ENCODE data around the gene RYR3. TPM values are rescaled to one million over a fixed set of nuclear protein-coding genes. Genes with fewer than 3 reads are reported as not detected.

Gene RYR3
- total RNA-seq, 1 donor from 2014 or later, result 0.32 TPM

DNA sequence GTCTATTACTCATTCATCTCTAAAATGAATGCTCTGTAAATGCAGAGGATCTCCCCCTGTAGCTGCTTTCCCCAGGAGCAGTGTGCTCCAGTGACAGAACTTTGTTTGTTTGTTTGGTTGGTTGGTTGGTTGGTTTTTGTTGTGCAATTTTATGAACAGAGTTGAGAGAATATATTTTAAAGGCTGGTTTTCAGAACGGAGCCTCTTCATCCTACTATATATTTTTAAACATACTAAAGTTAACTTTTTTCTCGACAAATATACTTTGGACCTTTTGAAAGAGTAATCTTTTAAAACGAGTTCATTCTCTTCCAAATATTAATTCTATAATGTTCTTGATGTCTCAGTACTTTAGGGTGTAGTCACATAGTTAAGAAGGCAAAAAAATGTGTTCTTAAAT is 20.2 kb downstream of the RYR3 start:
- intact Hi-C loops (cut with DNase I), result no loop called here
- ATAC-seq (no peak), DNase-seq (no peak)
- no peaks in the 10 kb centered on the region for H3K27me3 ChIP-seq (ENCODE audit: low read depth)
- no peaks in the 10 kb centered on the region for H3K4me1 ChIP-seq
- H3K4me3 ChIP-seq, result no peak overlapping the region
- TF ChIP-seq, protein P1, sequence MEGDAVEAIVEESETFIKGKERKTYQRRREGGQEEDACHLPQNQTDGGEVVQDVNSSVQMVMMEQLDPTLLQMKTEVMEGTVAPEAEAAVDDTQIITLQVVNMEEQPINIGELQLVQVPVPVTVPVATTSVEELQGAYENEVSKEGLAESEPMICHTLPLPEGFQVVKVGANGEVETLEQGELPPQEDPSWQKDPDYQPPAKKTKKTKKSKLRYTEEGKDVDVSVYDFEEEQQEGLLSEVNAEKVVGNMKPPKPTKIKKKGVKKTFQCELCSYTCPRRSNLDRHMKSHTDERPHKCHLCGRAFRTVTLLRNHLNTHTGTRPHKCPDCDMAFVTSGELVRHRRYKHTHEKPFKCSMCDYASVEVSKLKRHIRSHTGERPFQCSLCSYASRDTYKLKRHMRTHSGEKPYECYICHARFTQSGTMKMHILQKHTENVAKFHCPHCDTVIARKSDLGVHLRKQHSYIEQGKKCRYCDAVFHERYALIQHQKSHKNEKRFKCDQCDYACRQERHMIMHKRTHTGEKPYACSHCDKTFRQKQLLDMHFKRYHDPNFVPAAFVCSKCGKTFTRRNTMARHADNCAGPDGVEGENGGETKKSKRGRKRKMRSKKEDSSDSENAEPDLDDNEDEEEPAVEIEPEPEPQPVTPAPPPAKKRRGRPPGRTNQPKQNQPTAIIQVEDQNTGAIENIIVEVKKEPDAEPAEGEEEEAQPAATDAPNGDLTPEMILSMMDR (IDR thresholded peaks at IDR 0.05), result no peak
- no peaks in the 10 kb centered on the region for H3K9me3 ChIP-seq
- no peaks in the 10 kb centered on the region for H3K36me3 ChIP-seq
- no peak overlapping the region for H3K27ac ChIP-seq

DNA sequence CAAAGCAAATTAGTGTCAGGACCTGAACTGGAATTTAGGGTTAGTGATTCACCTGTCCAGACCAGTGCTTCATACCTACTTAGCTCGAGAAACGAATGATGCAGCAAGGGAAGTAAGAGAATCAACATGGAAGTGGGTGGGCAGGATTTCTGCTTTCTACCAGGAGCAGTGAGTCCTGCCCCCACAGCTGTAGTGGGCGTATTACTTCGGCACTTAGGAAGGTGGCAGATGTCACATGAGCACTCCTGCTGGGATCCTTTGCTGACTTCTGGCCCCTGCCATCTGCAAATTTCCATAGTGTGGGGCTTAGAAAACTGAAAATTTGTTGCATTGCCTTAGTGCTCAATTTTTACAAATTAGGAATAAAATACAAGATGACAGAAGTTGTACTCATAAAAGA is 31.2 kb downstream of the RYR3 start:
- intact Hi-C loops (cut with DNase I), result no loop called here
- no peak for DNase-seq
- Histone ChIP-seq H3K9me3 (no peaks in the 10 kb centered on the region), H3K27me3 (ENCODE audit: low read depth) (no peaks in the 10 kb centered on the region), H3K27ac (no peak overlapping the region), H3K4me3 (no peak overlapping the region), H3K36me3 (no peaks in the 10 kb centered on the region), H3K4me1 (no peaks in the 10 kb centered on the region)
- TF ChIP-seq, protein P1 (IDR thresholded peaks at IDR 0.05), result no peak
- ATAC-seq, result no peak

DNA sequence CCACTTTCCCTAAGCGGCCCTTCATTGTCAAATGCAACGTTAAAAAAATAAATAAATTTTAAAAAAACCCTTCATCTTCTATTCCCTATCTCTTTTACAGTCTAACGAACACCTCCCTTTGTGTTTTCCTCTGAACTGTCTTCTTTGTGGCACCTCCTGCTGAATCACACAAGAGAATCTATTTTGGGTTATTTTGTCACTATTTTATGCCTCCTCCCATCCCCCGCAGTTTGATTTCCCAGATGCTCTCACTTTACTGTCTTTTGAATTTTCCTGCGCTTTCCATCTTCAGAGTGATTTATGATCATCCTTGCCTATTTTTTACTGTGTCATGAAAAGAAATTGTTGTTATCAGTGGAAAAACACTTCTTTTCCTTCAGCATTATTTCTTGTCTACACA is 32.5 kb downstream of the RYR3 start:
- intact Hi-C loops (cut with DNase I), result no loop called here
- no peaks in the 10 kb centered on the region for H3K4me1 ChIP-seq
- no peaks in the 10 kb centered on the region for H3K27me3 ChIP-seq (ENCODE audit: low read depth)
- no peak overlapping the region for H3K27ac ChIP-seq
- TF ChIP-seq, protein P1 (IDR thresholded peaks at IDR 0.05), result no peak
- H3K4me3 ChIP-seq, result no peak overlapping the region
- ATAC-seq (no peak), DNase-seq (no peak)
- H3K36me3 ChIP-seq, result no peaks in the 10 kb centered on the region
- H3K9me3 ChIP-seq, result no peaks in the 10 kb centered on the region

DNA sequence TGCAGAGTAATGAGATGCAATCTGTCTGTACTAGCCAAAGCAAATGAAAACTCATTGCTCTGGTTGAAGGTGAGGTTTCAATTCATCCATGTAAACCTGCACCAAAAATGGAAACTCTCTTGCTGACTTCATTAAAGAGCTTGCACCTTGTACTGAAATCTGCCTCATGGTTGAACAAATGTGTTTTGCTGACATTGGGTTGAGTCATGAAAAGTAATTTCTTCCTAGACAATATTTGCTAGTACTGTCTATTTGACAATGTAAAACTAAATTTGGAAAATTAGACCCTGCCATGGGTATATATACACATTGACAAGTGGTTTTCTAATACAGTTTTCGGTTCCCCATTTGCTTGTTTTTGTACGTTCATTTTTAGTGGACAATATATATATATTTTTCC is 33.3 kb downstream of the RYR3 start:
- no peaks in the 10 kb centered on the region for H3K27me3 ChIP-seq (ENCODE audit: low read depth)
- no peaks in the 10 kb centered on the region for H3K9me3 ChIP-seq
- H3K4me3 ChIP-seq, result no peak overlapping the region
- ATAC-seq (no peak), DNase-seq (no peak)
- no peak overlapping the region for H3K27ac ChIP-seq
- H3K36me3 ChIP-seq, result no peaks in the 10 kb centered on the region
- TF ChIP-seq, protein P1 (IDR thresholded peaks at IDR 0.05), result no peak
- no peaks in the 10 kb centered on the region for H3K4me1 ChIP-seq
- intact Hi-C loops (cut with DNase I), result no loop called here

DNA sequence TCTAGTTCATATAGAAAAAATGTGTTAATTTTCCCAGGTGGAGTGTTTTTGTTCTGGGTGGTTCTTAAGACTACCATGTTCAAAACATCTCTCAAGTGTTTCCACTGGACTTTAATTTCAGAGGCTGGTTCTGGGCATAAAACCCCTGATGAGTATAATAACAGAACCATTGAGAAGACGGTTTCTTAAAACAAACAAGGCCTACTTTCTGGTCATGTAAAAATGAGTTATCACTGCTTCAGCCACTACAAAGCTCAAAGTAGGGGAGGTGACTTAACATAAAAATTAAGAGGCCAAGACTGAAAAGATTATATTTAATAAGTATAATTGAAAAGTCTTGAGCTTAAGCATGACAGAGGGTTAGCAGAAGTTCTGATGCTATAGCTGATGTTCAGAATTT is 33.8 kb downstream of the RYR3 start:
- no peak for DNase-seq
- ATAC-seq, result no peak
- intact Hi-C loops (cut with DNase I), result no loop called here
- TF ChIP-seq, protein P1 (IDR thresholded peaks at IDR 0.05), result no peak
- Histone ChIP-seq H3K36me3 (no peaks in the 10 kb centered on the region), H3K27ac (no peak overlapping the region), H3K27me3 (ENCODE audit: low read depth) (no peaks in the 10 kb centered on the region), H3K4me3 (no peak overlapping the region), H3K9me3 (no peaks in the 10 kb centered on the region), H3K4me1 (no peaks in the 10 kb centered on the region)

DNA sequence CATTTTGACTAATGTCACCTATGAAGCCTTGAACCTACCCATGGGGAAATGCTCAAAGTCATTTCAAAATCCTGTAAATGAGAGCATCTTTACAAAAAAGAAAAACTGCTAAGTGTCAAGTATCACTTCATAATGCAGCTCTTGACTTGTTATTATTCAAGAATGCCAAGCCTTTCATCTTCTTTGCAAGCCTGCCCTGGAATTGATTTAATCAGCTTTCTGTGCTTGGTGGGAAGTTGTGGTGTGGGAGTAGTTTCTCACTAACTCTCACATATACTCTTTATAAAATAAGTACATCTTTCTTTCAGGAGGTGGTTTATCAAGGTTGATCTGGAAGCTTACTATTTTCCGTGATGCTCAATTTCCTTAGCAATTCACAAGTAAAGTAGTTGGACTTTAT is 43.6 kb downstream of the RYR3 start:
- H3K27me3 ChIP-seq (ENCODE audit: low read depth), result no peaks in the 10 kb centered on the region
- H3K4me1 ChIP-seq, result no peaks in the 10 kb centered on the region
- TF ChIP-seq, protein P1 (IDR thresholded peaks at IDR 0.05), result no peak
- no peak for ATAC-seq
- no peak overlapping the region for H3K4me3 ChIP-seq
- H3K27ac ChIP-seq, result no peak overlapping the region
- no peaks in the 10 kb centered on the region for H3K9me3 ChIP-seq
- DNase-seq, result no peak
- no peaks in the 10 kb centered on the region for H3K36me3 ChIP-seq
- intact Hi-C loops (cut with DNase I), result no loop called here
